ENCODE measurements around the gene WNK1. TPM values are rescaled to one million over a fixed set of nuclear protein-coding genes. Genes with fewer than 3 reads are reported as not detected.

The WNK1 gene
- total RNA-seq, 4 donors from 2014 or later: 273 to 518 (median 346) TPM

GRCh38 chr12:946212-946611 is 193.8 kb downstream of the WNK1 start:
- H3K4me3 ChIP-seq (ENCODE audit: low read depth, poor library complexity, severe bottlenecking): no peak overlapping the region
- DNase-seq (ENCODE audit: low spot score in 2 of 2): no peak
- TF ChIP-seq POLR2A (IDR thresholded peaks at IDR 0.05) (no peak), CTCF (IDR thresholded peaks at IDR 0.05) (no peak)
- intact Hi-C loops (cut with DNase I; ENCODE audit: low total_unique reads): loop anchor here (10.0 kb wide), 1 partner anchor 131 kb away; no protein-coding TSS in a partner anchor

GRCh38 chr12:946631-947030 is 194.3 kb downstream of the WNK1 start:
- 88 to 89% methylated on average over 6 of the region's 6 CpGs for WGBS, 2 donors
- H3K4me3 ChIP-seq (ENCODE audit: low read depth, poor library complexity, severe bottlenecking): no peak overlapping the region
- TF ChIP-seq POLR2A (IDR thresholded peaks at IDR 0.05): no peak
- TF ChIP-seq CTCF (IDR thresholded peaks at IDR 0.05): no peak
- intact Hi-C loops (cut with DNase I; ENCODE audit: low total_unique reads): loop anchor here (10.0 kb wide), 1 partner anchor 132 kb away; no protein-coding TSS in a partner anchor
- no peak for DNase-seq (ENCODE audit: low spot score in 2 of 2)

- DNase-seq (ENCODE audit: low spot score in 2 of 2): no peak
- no peak overlapping the region for H3K4me3 ChIP-seq (ENCODE audit: low read depth, poor library complexity, severe bottlenecking)
- TF ChIP-seq CTCF (IDR thresholded peaks at IDR 0.05) (no peak), POLR2A (IDR thresholded peaks at IDR 0.05) (no peak)
- intact Hi-C loops (cut with DNase I; ENCODE audit: low total_unique reads): loop anchor here (10.0 kb wide), 1 partner anchor 133 kb away; no protein-coding TSS in a partner anchor
- WGBS, 2 donors: 85 to 90% methylated on average over 9 of the region's 9 CpGs
These were observed 195.9 kb downstream of the WNK1 start for GRCh38 chr12:948238-948637.

GRCh38 chr12:949453-950191 is 197.2 kb downstream of the WNK1 start, which contains the start of gene RAD52:
TSS of gene RAD52 (minus strand) at chr12:949694. CDS start at chr12:933058, 16,636 bp downstream.
- intact Hi-C loops (cut with DNase I; ENCODE audit: low total_unique reads): loop anchor here (10.0 kb wide), 2 partner anchors 135 to 385 kb away; no protein-coding TSS in a partner anchor
- WGBS, 2 donors: 0 to 3% methylated on average over 53 to 54 of the region's 58 CpGs
- peak in 1 of 2 donors; percentile 41 for TF ChIP-seq POLR2A (IDR thresholded peaks at IDR 0.05)
- TF ChIP-seq CTCF (IDR thresholded peaks at IDR 0.05): peak in 1 of 3 donors; percentile 91

GRCh38 chr12:951176-951575 is 198.8 kb downstream of the WNK1 start:
- no peak for DNase-seq (ENCODE audit: low spot score in 2 of 2)
- intact Hi-C loops (cut with DNase I; ENCODE audit: low total_unique reads): loop anchor here (10.0 kb wide), 1 partner anchor 386 kb away; no protein-coding TSS in a partner anchor
- no peak overlapping the region for H3K4me3 ChIP-seq (ENCODE audit: low read depth, poor library complexity, severe bottlenecking)
- no peak for TF ChIP-seq CTCF (IDR thresholded peaks at IDR 0.05)
- no peak for TF ChIP-seq POLR2A (IDR thresholded peaks at IDR 0.05)
- WGBS, 2 donors: 23 to 32% methylated on average over 1 of the region's 1 CpG

More at GRCh38 chr12:949453-950191, 197.2 kb downstream of the WNK1 start, which contains the start of gene RAD52:
- DNase-seq (ENCODE audit: low spot score in 2 of 2): peak; percentile 97 to 99
- peak within 1 kb of the TSS; percentile 79 for H3K4me3 ChIP-seq (ENCODE audit: low read depth, poor library complexity, severe bottlenecking)

Measured in lower leg skin (tissue), 4 donors.